A549 (cell line): ENCODE results near the gene AKR7A2. TPM values are rescaled to one million over a fixed set of nuclear protein-coding genes. Genes with fewer than 3 reads are reported as not detected.

ENCODE experiments used
- ATAC-seq, 2 experiments: fragments of 200-7000 bp in 1 of 2; fragments of >200 bp in 1 of 2; cut with Nextera tagmentation in 1 of 2; cut with Tn5 transposase in 1 of 2; 3 replicates each; pipeline versions ENCODE4 v1.8.0 to v1.9.1; 2018 to 2020; ENCODE audit warnings: mild to moderate bottlenecking in 1 of 2, moderate library complexity in 1 of 2
- CTCF ChIA-PET: fragments of 300-600 bp; sonication (Branson Sonifier 250); formaldehyde crosslinking; extraction: SDS; loops from one replicate; lab custom pipeline; 2021; ENCODE audit warnings: antibody characterized with exemption, inconsistent platforms; lab: Yijun Ruan, JAX
- POLR2A ChIA-PET: fragments of 350-600 bp; formaldehyde crosslinking; extraction: SDS; loops from one replicate; lab custom pipeline; 2021; ENCODE audit warnings: antibody characterized with exemption, inconsistent platforms; lab: Yijun Ruan, JAX
- DNase-seq, 2 experiments: peaks; one replicate each; pipeline versions ENCODE4 v3.0.0 to v3.0.0-alpha.2; 2011 to 2016; ENCODE audit warnings: low read depth in 1 of 2, low spot score in 1 of 2
- FAIRE-seq: peaks from 2 replicates; lab custom pipeline; 2011; peaks lifted over from hg19 to GRCh38; lab: Jason Lieb, UNC
- H3K27ac ChIP-seq, 2 experiments: fragments of >200 bp; sonication (Bioruptor Twin); formaldehyde crosslinking; 3 replicates each; pipeline ENCODE4 v1.5.1; 2016 to 2017
- H3K4me1 ChIP-seq: fragments of >200 bp; sonication (Bioruptor Twin); formaldehyde crosslinking; 3 replicates; pipeline ENCODE4 v1.6.1; 2016
- H3K4me2 ChIP-seq: fragments of >200 bp; sonication (Bioruptor Twin); formaldehyde crosslinking; 3 replicates; pipeline ENCODE4 v1.6.1; 2016
- H3K4me3 ChIP-seq: fragments of >200 bp; sonication (Bioruptor Twin); formaldehyde crosslinking; 3 replicates; pipeline ENCODE4 v1.5.1; 2016
- H3K9me3 ChIP-seq: fragments of >200 bp; sonication (Bioruptor Twin); formaldehyde crosslinking; 3 replicates; pipeline ENCODE4 v1.6.1; 2016
- BCL3 ChIP-seq: fragments of >200 bp; sonication (Bioruptor Twin); formaldehyde crosslinking; IDR thresholded peaks from 3 replicates; pipeline ENCODE4 v1.6.1; 2016
- CHD2 ChIP-seq: fragments of 150-350 bp; IDR thresholded peaks from 2 replicates; pipeline ENCODE4 v1.6.1; 2014; ENCODE audit warnings: low read length; ENCODE audit not compliant: partially characterized antibody
- FOSL2 ChIP-seq, 2 experiments: fragments of 450-650 bp in 1 of 2; fragments of >200 bp in 1 of 2; sonication (Bioruptor Twin) in 1 of 2; formaldehyde crosslinking; IDR thresholded peaks; 2 replicates each; pipeline versions ENCODE4 v1.5.0 to v1.6.1; 2016 to 2020; ENCODE audit warnings: mild to moderate bottlenecking in 1 of 2, moderate library complexity in 1 of 2
- JUN ChIP-seq, 2 experiments: fragments of >200 bp; sonication (Bioruptor Twin); formaldehyde crosslinking; IDR thresholded peaks; 2 replicates in 1 of 2; 3 replicates in 1 of 2; pipeline ENCODE4 v1.6.1; 2016 to 2017
- MAZ ChIP-seq: fragments of 150-350 bp; IDR thresholded peaks from 2 replicates; pipeline ENCODE4 v1.6.1; 2014; ENCODE audit warnings: antibody characterized with exemption, low read depth, low read length, borderline replicate concordance
- PHF8 ChIP-seq: fragments of 200-600 bp; sonication (generic); IDR thresholded peaks from 2 replicates; pipeline ENCODE4 v1.6.1; 2016; ENCODE audit warnings: low read depth, mild to moderate bottlenecking, antibody characterized with exemption, moderate library complexity, borderline replicate concordance
- POLR2A ChIP-seq: IDR thresholded peaks from 2 replicates; pipeline ENCODE4 v1.6.1; 2012; ENCODE audit warnings: mild to moderate bottlenecking, low read length
- RAD21 ChIP-seq, 2 experiments: fragments of >200 bp in 1 of 2; sonication (Bioruptor Twin) in 1 of 2; formaldehyde crosslinking in 1 of 2; IDR thresholded peaks in 1 of 2; conservative IDR thresholded peaks in 1 of 2; 2 replicates in 1 of 2; 3 replicates in 1 of 2; pipeline ENCODE4 v1.6.1; 2012 to 2018; ENCODE audit warnings: inconsistent platforms in 1 of 2
- RCOR1 ChIP-seq: fragments of 150-350 bp; IDR thresholded peaks from 2 replicates; pipeline ENCODE4 v1.6.1; 2014; ENCODE audit warnings: antibody characterized with exemption, low read length, low read depth
- TFCP2L1 ChIP-seq: fragments of 250-450 bp; sonication (Bioruptor Pico); IDR thresholded peaks from 2 replicates; pipeline ENCODE4 v1.5.0; 2021; ENCODE audit warnings: mild to moderate bottlenecking
- ZC3H11A ChIP-seq: fragments of 450-650 bp; IDR thresholded peaks from 2 replicates; pipeline ENCODE4 v1.6.1; 2014; ENCODE audit warnings: antibody characterized with exemption, mild to moderate bottlenecking
- WGBS: methylation state at CpG from one replicate; pipeline ENCODE4 v1.1.6; 2017; ENCODE audit errors: missing lambda C conversion rate; 5-methylcytosine and 5-hydroxymethylcytosine counted together
- polyA minus RNA-seq: library from RNA; depleted of rRNA, polyadenylated mRNA; stranded (reverse); fragments of >200 nt; gene quantifications from 2 replicates; pipeline ENCODE4 v1.2.3, GENCODE V29; 2011; rRNA and poly(A)+ RNA removed
- polyA plus RNA-seq, 4 experiments: library from polyadenylated mRNA; depleted of rRNA in 3 of 4; stranded (reverse); fragments of >200 nt; fragmentation: RNase III in 1 of 4; extraction: RNeasy Plus Mini Kit Qiagen cat#74134 plus additional on column Dnase treatment in 1 of 4; gene quantifications; 2 replicates in 3 of 4; 3 replicates in 1 of 4; pipeline ENCODE4 v1.2.3, GENCODE V29; 2011 to 2017
- TF ChIP-seq, protein P1 (sequence below): fragments of 450-650 bp; IDR thresholded peaks from 2 replicates; pipeline ENCODE4 v1.6.1; 2014; ENCODE audit warnings: antibody characterized with exemption
- TF ChIP-seq, protein P2 (sequence below): IDR thresholded peaks from 2 replicates; pipeline ENCODE4 v1.6.1; 2012; ENCODE audit warnings: low read depth, borderline replicate concordance
- TF ChIP-seq, protein P3 (sequence below): IDR thresholded peaks from 2 replicates; pipeline ENCODE4 v1.6.1; 2012
- TF ChIP-seq, protein P4 (sequence below): fragments of 200-600 bp; sonication (generic); IDR thresholded peaks from 2 replicates; pipeline ENCODE4 v1.6.1; 2016; ENCODE audit warnings: antibody characterized with exemption, mild to moderate bottlenecking, moderate library complexity

AKR7A2 gene
- polyA plus RNA-seq (2011; rRNA removed) (22.2 and 27.2 TPM in 2 replicates), polyA plus RNA-seq (2017; fragmentation: RNase III; extraction: RNeasy Plus Mini Kit Qiagen cat#74134 plus additional on column Dnase treatment) (30.9 to 34.9 TPM (median 31.4 TPM) in 3 replicates), polyA minus RNA-seq (20.4 and 22.9 TPM in 2 replicates)
- 33.9 and 44.1 TPM in 2 replicates for polyA plus RNA-seq (2012; cell fraction: cytosol; rRNA removed)
- polyA plus RNA-seq (2012; cell fraction: nucleus; rRNA removed): 31.1 and 35.7 TPM in 2 replicates

DNA sequence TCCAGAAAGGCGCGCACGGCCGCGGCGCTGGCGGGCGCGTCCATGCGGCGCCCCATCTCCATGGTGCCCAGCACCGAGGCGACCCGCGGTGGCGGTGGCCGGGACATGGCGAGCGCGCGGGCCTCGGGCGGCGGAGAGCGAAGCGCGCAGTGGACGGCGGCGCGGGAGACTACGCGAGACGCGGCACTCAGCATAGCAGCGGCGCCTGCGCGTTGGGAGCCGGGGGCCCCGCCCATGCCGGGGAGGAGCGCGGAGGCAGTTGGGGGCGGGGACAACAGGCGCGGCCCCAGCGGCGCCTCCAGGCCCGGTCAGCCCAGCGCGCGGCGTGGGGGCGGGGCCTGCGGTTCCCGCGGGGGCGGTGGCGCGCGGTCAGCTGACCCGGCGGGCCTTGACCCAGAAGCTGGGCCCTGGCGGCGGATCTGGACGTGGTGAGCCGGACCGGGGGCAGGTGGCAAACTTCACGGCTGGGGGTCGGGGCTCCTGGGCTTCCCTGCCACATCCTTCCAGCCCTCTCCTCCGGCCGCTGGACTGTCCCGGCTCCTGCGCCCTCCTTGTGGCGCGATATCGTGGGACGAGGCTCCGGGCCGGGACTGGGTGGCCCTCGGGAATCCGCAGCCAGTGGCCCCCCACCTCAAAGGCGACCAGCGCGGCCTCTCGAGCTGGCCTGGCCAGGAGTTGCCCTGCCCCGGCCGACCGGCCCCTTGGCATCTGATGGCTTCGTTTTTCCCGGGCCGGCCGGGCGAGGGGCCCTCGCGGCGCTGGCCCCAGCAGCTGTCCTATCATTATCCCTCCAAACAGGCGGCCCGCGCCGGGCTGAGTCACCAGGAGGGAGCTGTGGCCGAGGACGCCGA is at the start of gene AKR7A2, which contains the start of gene SLC66A1:
TSS of gene AKR7A2 (minus strand) at position 214 of the 851 bp plus-strand sequence. CDS start at position 194, 20 bp downstream.
TSS of gene SLC66A1 (plus strand) at position 396 of the 851 bp plus-strand sequence. CDS start 5,352 bp downstream, outside the sequence.
- peak; percentile 82 to 87 for DNase-seq
- POLR2A ChIA-PET: interaction anchor here (1.0 kb wide), 1 partner anchor 21 kb away, joined by 3 read pairs; no protein-coding TSS in a partner anchor
- TF ChIP-seq ZC3H11A: no peak
- TF ChIP-seq FOSL2 (IDR thresholded peaks at IDR 0.05): no peak
- TF ChIP-seq FOSL2 (CRISPR knock-in tag; IDR thresholded peaks at IDR 0.05): peak; percentile 24; the same call in 1 of the 2 replicates
- TF ChIP-seq, protein P1, sequence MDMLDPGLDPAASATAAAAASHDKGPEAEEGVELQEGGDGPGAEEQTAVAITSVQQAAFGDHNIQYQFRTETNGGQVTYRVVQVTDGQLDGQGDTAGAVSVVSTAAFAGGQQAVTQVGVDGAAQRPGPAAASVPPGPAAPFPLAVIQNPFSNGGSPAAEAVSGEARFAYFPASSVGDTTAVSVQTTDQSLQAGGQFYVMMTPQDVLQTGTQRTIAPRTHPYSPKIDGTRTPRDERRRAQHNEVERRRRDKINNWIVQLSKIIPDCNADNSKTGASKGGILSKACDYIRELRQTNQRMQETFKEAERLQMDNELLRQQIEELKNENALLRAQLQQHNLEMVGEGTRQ: peak; percentile 30; the same call in 1 of the 2 replicates
- no peak for TF ChIP-seq RAD21 (conservative IDR thresholded peaks at IDR 0.05 in 1 of 2, IDR thresholded peaks at IDR 0.05 in 1 of 2)
- TF ChIP-seq PHF8: peak; percentile 53; the same call in 1 of the 2 replicates
- TF ChIP-seq, protein P2, sequence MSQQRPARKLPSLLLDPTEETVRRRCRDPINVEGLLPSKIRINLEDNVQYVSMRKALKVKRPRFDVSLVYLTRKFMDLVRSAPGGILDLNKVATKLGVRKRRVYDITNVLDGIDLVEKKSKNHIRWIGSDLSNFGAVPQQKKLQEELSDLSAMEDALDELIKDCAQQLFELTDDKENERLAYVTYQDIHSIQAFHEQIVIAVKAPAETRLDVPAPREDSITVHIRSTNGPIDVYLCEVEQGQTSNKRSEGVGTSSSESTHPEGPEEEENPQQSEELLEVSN: peak; percentile 61
- peak in 1 of 2 experiments; percentile 67; a peak in 2 of 5 replicates for TF ChIP-seq JUN (IDR thresholded peaks at IDR 0.05)
- no peak for TF ChIP-seq RCOR1
- TF ChIP-seq CHD2: peak; percentile 70
- TF ChIP-seq, protein P3, sequence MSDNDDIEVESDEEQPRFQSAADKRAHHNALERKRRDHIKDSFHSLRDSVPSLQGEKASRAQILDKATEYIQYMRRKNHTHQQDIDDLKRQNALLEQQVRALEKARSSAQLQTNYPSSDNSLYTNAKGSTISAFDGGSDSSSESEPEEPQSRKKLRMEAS: peak; percentile 68
- 0 out of 2 replicates have a peak, but pooled peaks have one; percentile 47 for TF ChIP-seq TFCP2L1
- TF ChIP-seq MAZ: no peak
- TF ChIP-seq, protein P4, sequence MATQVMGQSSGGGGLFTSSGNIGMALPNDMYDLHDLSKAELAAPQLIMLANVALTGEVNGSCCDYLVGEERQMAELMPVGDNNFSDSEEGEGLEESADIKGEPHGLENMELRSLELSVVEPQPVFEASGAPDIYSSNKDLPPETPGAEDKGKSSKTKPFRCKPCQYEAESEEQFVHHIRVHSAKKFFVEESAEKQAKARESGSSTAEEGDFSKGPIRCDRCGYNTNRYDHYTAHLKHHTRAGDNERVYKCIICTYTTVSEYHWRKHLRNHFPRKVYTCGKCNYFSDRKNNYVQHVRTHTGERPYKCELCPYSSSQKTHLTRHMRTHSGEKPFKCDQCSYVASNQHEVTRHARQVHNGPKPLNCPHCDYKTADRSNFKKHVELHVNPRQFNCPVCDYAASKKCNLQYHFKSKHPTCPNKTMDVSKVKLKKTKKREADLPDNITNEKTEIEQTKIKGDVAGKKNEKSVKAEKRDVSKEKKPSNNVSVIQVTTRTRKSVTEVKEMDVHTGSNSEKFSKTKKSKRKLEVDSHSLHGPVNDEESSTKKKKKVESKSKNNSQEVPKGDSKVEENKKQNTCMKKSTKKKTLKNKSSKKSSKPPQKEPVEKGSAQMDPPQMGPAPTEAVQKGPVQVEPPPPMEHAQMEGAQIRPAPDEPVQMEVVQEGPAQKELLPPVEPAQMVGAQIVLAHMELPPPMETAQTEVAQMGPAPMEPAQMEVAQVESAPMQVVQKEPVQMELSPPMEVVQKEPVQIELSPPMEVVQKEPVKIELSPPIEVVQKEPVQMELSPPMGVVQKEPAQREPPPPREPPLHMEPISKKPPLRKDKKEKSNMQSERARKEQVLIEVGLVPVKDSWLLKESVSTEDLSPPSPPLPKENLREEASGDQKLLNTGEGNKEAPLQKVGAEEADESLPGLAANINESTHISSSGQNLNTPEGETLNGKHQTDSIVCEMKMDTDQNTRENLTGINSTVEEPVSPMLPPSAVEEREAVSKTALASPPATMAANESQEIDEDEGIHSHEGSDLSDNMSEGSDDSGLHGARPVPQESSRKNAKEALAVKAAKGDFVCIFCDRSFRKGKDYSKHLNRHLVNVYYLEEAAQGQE: peak; percentile 53
- TF ChIP-seq POLR2A: peak; percentile 84
- 0 out of 3 replicates have a peak, but pooled peaks have one; percentile 35 for TF ChIP-seq BCL3
- TF ChIP-seq, all 56 proteins: peak for 11
- Histone ChIP-seq H3K9me3 (no peaks in the 10 kb centered on the region), H3K4me1 (peaks cover 17% of the 10 kb centered on the region; the same call in 2 of the 3 replicates), H3K4me3 (peak within 1 kb of the TSS; percentile 79), H3K27ac (peak within 1 kb of the TSS; percentile 84 to 94), H3K4me2 (peak within 1 kb of the TSS; percentile 90)
- peak; percentile 88 to 92 for ATAC-seq
- WGBS: no CpG with 5 or more reads among the region's 105 CpGs
- CTCF ChIA-PET: interaction anchor here (1.5 kb wide), 1 partner anchor 29 kb away, joined by 5 read pairs; no protein-coding TSS in a partner anchor
- no peak for FAIRE-seq
